GM18870 (cell line): Measurements from ENCODE around the gene KIAA1191.

Source experiments
- ATAC-seq: cut with Tn5 transposase; IDR thresholded peaks from one replicate; pipeline ENCODE4 v1.9.1; 2021; ENCODE audit warnings: moderate library complexity; ENCODE audit not compliant: unreplicated experiment

The KIAA1191 gene

GRCh38 chr5:176366232-176366894 is 4.8 kb upstream of the KIAA1191 start:
- ATAC-seq = no peak

DNA sequence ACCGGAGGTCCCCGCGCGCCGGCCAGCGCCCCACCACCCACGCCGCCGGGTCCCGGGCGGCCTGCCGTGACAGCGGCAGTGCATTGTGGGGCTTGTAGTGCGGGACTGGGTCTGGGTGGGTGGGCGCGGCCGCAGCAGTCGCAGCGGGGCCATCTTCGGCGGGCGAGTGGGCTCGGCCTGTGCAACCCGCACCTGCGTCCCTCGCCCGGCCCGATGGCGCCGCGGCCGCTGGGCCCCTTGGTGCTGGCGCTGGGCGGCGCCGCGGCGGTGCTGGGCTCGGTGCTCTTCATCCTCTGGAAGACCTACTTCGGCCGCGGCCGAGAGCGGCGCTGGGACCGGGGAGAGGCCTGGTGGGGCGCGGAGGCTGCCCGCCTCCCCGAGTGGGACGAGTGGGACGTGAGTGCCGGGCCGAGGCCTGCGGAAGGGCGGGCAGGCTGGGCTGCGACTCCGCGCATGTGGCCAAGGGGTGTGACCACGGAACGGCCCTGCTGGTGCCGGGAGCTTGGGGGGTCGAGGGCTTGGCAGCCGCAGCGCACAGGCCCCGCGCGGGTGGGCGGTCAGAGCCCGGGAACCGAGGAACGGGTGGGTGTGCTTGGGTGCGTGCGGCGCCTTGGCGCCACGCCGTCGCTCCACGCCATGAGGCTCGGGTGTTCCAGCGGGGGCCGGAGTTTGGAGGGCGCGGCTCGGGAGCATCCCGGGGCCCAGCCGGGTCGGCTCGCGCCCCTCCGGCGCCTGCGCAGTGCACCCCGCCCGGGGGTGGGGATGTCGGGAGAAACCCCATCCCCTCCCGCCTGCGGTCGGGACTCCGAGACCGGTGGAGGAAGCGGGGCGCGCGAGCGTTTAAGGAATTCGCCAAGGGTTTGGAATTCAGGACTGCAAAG is 4.0 kb upstream of the KIAA1191 start, which contains the start of gene ARL10:
ARL10 (plus strand) TSS at position 137 of the 881 bp plus-strand sequence; CDS start at position 214, 77 bp downstream.
- ATAC-seq = no peak

DNA sequence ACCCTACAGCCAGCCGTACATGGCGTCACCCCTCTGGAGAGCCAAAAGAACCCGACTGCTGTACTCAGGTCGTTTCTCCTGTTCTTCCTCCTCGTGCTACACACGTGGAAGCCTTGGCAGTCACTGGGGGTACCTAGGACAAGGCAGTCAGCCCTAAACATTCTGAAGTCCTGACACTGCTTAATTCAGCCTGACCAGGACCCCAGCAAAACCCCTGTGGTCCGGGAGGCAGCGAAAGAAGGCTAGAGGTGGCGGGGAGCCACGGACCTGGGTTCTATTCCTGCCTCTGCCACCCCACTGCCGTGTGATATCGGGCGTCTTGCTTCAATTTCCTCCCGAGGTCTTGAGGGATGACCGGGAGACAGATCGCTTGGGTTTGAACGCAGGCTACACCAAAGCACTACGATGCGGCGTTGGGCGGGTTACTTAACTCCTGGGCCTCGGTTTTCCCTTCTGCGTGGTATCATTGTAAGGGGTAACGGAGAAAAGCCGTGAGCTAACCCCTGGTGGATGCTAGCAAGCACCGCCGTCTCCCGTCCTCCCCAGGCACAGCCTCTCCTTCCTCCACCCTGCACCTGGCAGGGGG is 3.3 kb upstream of the KIAA1191 start:
- ATAC-seq = no peak

DNA sequence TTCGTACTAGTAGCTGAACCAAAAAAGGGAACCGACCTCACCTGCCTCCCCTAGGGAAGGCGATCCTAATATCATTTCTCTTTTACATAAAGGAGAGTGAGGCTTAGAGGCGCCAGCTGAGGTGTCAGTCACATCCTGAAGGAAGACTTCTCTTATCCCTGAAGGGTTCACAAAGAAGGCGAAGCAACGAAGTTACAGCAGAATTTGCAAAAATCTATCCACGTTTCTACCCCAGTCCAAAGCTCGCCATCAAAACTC is 598 bp upstream of the KIAA1191 start:
- ATAC-seq = no peak

DNA sequence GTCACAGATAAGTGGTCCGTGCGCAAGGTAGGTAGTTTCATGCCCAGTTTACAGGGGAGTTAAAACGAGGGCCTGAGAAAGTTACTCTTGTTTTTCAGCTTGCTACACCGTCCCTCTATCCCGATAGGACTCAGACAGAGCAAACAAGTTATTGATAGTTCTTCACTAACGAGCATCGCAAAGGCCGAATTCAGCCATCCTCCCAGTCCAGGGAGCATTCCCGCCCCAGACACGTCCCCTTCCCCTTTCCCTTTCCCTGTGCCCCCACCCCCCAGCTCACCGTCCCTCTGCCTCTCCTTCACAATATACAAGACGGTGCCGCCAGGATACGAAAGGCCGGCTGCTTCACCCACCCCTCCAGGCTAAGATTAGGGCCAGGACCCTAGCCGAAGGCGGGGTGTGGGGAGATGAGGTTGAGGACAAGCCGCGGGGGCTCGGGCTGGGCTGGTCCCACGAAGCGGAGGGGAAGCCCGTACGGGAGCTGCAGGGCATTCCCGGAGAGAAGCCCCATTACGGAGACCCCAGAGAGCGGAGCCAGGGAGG is 599 bp downstream of the KIAA1191 start:
- ATAC-seq = no peak

GRCh38 chr5:176359658-176360057 is 1.9 kb downstream of the KIAA1191 start:
- no peak for ATAC-seq

DNA sequence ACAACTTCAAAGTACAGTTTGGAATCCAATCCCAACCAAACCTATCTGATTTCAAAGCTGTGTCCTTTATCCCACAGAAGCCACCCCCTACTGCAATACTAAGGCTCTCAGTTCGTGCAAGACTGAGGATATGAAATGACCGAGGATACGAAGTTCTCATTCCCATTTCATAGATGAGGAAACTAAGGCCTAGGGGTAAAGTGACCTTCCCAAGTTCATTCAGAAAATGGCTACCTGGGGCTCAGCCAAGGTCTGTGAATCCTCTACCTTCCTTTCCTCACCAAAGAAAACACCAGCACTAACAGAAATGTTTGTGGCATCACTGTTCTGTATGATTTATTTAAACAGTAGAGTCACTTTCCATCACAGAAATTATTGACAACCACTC is 5.4 kb downstream of the KIAA1191 start:
- no peak for ATAC-seq

GRCh38 chr5:176355400-176356178 is 6.0 kb downstream of the KIAA1191 start:
- ATAC-seq = no peak

- ATAC-seq = no peak
Measured at GRCh38 chr5:176353533-176353932, 8.0 kb downstream of the KIAA1191 start.

- no peak for ATAC-seq
Measured at GRCh38 chr5:176352116-176352878, 9.3 kb downstream of the KIAA1191 start.

DNA sequence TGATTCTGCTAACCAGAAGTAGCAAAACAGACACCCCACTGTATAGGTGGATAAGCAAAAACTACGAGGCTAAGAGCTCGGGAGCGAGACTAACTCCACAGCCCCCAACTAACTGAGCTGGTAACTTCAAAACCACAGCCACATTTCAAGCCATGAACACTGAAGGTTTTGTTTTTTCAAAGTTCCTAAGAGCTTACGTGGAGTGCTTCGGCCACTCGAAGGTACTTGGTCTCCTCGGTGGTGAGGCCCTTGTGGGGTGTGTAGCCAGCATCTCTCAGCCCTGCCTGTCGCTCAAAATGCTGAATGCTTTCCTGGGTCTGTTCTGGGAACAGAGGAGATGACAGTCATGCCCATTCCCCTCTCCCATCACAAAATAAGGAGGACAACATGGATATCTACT is 11.1 kb downstream of the KIAA1191 start:
- ATAC-seq = no peak

DNA sequence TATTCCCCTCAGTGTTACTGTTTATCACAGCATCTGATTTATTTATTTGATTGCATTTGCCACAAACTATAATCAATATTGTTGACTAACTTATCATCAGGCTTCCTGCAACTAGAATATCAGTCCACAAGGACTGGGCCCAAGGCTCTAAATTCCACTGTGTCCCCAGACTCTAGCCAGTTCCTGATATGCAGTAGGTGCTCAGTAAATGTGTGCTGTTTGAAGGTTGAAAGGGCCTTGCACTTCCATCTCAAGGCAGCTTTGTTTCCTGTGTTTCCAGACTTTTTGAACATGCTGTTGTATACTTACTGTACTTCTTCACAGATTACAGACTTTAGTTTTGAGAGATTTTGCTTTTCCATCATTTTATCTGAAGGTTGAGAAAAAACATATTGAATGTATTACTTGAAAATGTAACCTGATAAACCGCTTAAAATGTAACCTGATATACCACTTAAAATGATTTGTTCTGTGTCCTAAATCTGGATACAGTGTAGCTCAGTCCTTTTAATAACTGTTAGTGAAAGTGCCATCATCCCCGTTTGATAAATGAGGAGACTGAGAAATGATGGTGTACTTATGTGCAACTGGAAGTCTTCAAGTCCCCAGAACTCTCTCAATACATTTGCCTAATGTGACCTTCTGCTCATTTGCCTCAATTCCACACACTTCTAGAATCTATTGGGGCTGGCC is 18.7 kb downstream of the KIAA1191 start:
- no peak for ATAC-seq

DNA sequence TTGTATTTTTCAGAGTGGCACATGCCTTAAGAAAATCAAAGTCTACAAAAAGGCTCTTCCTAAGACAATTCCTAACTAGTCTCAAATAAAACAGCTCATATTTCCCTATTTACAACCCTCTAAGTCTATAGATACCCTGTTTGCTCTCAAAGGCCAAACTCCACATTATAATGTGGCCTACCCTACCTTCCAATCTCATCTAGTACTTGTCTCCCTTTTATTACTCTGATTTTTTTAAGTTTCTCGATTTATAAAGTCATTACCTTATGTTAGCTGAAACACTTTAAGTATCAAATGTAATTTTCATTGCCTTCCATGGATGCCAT is 19.4 kb downstream of the KIAA1191 start:
- ATAC-seq = no peak

GRCh38 chr5:176341325-176342157 is 20.0 kb downstream of the KIAA1191 start:
- no peak for ATAC-seq

DNA sequence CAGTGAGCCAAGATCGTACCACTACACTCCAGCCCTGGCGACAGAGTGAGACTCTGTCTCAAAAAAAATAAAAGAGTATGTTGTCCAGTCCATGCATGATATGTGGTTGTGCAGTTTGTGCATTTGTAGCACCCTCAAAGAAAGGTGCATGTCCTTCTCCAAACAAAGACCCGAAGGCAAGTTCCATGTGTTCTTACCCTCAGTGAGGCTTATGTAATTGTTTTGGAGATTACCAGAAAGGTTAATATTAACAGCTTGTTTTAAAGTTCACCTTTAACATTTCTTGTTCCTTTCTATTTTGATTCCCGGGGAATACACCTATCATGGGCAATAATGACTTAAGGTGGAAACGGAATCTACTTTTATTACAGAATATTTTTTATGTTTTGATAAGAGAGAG is 22.3 kb downstream of the KIAA1191 start:
- ATAC-seq = no peak

DNA sequence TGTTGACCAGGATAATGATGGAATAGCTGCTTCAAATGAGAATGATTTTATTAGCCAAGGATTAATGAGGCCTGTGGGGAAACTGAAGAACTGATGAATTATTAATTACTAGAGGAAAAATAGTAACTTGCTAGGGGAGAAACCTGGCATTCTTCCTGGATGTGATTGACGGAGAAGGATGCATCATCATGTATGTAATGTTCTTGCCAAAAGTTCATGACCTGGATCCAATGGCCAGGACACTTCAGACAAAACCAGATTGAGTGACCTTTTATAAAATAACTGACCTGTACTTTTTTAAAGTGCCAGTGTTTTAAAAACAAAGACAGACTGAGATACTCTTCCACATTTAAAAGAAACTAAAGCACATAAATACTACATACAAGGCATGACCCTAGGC is 23.7 kb downstream of the KIAA1191 start:
- ATAC-seq = no peak

DNA sequence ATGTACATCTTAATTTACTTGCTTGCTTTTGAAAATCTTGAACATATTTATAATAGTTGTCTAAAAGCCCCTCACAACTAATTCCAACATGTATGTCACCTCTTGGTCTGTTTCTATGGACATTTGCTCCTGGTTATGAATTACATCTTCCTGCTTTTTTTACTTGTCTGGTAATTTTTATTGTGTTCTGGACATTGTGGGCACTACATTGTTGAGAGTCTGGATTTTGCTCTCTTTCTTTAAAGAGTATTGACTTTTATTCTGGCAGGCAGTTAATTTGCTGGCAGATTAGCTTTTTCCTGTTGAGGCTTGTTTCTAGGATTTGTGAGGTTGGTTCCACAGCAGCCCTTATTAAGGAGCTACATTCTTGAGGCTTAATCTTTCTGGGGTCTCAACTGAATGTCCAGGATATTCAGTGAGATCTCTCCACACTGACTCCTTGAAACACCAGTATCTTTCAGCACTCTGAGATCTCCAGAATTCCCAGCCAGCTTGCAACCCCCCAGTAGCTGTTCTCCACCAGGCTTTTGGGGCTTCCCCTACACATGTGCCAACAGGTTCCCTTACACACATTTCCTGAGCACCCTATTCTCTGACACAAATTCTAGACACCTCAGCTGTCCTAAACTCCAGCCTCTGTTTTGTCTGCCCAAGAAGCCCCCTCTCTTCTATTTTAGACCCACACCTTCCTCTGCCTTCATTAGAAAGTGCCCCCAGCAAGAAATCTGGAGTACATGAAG is 27.4 kb downstream of the KIAA1191 start:
- ATAC-seq = no peak

DNA sequence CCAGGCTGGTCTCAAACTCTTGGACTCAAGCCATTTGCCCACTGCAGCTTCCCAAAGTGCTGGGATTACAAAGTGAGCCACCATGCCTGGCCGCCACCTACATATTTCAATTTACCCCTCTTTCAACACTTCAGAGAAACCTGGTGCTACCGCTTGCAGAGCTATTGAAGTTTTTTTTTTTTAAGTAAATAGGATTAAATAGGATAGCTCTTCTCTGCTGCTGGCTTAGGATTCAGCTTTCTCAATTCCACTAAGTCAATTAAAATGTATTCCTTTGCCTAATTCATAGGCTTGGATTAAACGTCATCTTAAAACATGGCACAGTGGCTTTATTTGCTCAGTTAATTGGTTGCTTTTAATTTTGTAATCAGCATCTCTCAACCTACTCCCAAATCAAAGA is 41.0 kb downstream of the KIAA1191 start:
- ATAC-seq = no peak
